ENCODE data around the gene XPO5.

- TF ChIP-seq, protein P1, sequence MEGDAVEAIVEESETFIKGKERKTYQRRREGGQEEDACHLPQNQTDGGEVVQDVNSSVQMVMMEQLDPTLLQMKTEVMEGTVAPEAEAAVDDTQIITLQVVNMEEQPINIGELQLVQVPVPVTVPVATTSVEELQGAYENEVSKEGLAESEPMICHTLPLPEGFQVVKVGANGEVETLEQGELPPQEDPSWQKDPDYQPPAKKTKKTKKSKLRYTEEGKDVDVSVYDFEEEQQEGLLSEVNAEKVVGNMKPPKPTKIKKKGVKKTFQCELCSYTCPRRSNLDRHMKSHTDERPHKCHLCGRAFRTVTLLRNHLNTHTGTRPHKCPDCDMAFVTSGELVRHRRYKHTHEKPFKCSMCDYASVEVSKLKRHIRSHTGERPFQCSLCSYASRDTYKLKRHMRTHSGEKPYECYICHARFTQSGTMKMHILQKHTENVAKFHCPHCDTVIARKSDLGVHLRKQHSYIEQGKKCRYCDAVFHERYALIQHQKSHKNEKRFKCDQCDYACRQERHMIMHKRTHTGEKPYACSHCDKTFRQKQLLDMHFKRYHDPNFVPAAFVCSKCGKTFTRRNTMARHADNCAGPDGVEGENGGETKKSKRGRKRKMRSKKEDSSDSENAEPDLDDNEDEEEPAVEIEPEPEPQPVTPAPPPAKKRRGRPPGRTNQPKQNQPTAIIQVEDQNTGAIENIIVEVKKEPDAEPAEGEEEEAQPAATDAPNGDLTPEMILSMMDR (IDR thresholded peaks at IDR 0.05) = no peak
- TF ChIP-seq POLR2A (IDR thresholded peaks at IDR 0.05) = no peak
Observed at GRCh38 chr6:43623880-43624785, 48.3 kb upstream of the XPO5 start.

All from right lobe of liver (tissue), 4 donors.